Activated CD8-positive, alpha-beta memory T cell treated with anti-CD3 and anti-CD28 coated beads, Interleukin-2, amount 50 U/mL, for 1 hour (primary cell): ENCODE data around the gene FOXO3.
A peak's percentile ranks its signal among the peaks of the same experiment; 100 is the strongest.

Source experiments
- DNase-seq: peaks from one replicate; pipeline ENCODE4 v3.0.0-alpha.2; 2020; ENCODE audit errors: extremely low read depth

FOXO3 gene

DNA sequence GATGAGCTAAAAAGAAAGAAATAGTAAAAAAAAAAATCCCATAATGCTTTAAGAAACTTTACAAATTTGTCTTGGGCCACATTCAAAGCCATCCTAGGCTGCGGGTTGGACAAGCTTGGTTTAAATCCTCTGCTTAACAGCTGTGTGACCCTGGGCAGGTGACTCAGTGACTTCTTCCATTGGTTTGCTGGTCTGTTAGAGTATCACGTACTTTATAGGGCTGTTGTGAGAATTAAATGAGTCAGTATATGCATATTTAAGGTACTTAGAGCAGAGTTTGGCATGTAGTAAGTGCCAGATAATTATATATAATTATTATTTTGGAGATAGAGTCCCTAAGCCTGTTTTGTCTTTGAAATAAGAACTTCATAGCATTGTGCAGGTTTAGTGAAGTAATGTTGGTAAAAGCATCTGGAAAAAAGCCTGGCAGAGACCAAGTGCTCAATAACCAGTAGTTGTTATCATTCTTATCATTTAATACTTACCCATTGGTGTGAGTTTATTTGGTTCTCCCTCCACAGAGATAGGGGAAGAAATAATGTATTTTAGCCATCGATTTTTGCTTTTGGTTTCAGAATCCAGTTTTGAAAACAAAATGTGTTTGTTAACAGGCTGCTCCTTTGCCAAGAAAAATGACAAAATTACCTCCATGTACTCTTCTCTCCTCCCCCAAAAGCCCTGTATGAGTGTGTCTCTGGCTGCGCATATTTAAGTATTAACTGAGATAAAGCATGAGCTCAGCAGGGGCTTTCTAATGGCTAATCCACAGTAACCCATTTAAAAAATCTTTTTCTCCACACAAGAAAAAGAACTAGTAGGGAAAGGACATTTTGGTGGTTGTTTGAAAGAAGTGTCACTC is 67.2 kb downstream of the FOXO3 start:
- no peak for DNase-seq

DNA sequence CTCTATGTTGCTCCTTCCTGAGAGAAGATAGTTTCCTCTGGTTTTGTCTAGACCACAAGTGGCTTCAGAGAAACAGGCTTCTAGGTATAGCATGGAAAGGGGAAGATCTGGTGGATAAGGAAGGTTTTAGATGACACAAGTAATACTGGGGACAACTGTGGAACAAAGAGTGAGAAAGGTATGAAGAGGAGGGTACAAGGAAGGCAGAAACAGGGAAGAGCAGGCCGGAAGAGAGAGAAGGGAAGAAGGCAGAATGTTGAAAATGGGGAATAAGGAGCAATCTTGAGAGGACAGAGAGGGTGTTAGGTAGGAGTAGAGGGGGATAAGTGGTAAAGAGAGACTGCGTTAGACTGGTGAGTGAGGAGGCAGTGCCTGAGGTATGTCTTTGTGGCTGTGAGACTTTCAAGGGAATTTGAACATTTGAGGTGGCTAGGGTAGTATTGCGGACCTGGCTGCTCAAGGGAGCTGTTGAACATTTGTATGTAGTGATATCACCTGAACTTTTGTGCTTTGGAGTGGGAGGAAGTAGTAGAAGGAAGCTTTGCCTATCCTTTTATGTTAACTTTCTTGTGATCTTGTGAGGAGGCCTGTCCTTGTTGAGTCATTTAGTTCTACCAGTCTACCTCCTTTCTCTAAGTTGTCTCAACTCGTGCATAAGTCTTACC is 69.5 kb downstream of the FOXO3 start:
- peak; percentile 8 for DNase-seq

DNA sequence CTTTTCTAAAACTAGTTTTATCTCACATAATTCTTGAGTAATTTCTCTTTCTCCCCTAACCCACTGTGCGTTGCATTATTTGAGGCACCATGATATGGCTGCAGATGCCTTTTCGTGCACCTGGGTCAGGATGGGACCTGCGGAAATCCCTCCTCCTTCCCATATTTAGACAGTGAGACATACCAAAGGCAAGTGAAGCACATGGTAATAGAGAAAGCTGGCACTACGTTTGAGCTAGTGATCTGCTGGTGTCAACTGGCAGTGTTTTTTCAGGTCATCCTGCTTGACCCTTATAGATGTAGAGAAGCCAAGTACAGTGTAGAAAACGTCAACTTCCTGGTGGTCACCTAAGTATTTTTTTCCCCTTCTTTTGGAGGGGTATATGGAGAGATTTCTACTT is 71.7 kb downstream of the FOXO3 start:
- no peak for DNase-seq

DNA sequence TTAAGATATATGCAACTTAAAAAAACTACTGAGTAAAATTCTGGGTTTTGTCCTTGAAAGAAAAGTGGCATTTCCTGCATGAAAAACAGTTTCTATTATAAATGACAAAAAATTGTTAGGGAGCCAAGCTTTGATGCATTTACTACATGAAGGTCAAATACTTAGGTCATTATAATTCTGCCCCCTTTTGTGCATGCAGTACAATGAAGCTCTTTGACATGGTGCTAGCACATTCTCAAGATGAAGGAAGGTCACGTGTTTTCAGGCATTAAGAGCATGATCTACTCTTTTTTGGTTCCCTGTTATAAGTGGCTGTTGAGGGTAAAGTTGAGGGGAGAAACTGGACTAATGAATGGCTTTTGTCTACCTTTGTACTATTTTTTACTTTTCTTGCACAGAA is 72.7 kb downstream of the FOXO3 start:
- no peak for DNase-seq

DNA sequence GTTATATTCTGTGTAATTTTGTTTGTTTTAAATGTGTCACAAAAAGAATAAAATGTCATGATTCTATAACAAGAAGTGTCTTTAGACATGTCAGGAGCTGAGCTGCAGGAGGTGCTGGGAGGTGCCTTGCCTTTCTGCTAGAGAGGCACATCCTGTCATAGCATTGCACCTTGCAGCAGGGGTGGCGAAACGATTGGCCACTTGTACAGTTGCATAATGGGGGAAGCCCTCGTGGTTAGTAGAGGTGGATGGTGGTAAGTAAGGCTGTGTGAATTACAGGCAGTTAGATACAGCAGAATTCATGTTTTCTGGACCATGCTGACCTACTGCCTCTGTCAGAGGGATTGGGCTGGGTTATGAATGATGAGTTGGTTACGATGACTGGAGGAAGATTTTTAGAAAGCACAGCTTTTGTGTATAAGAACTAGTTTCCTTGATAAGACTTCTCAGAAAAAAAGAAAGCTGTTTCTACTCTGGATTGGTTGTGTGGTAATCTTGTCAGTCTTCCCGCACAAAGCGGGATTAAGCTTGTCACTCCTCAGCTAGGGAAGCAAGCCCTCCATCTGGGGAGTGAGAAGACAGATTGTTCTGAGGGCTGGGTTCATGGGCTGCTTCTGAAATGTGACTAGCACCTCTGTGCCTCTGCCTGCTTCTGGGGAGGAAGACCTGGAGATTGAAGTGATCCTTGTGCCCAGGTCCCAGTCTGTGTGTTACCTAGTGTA is 74.9 kb downstream of the FOXO3 start:
- DNase-seq = no peak

DNA sequence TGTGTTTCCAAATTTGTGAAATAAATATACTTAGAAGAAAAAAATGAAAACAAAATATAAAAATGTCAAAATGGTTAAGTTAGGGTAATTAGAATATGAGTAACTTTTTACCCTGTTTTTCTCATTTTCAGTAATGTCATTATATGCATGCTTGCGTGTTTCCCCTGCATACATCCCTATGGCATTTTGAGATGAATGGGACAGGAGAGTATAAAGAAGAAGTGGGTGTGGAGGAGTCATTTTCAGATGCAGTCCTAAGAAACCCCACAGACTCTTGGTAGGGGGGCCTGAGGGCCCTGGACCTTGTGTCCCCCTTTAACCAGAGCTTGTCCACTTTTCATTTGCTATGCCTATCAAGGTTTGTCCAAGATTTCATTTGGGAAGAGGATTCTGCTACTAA is 77.2 kb downstream of the FOXO3 start:
- DNase-seq = no peak

DNA sequence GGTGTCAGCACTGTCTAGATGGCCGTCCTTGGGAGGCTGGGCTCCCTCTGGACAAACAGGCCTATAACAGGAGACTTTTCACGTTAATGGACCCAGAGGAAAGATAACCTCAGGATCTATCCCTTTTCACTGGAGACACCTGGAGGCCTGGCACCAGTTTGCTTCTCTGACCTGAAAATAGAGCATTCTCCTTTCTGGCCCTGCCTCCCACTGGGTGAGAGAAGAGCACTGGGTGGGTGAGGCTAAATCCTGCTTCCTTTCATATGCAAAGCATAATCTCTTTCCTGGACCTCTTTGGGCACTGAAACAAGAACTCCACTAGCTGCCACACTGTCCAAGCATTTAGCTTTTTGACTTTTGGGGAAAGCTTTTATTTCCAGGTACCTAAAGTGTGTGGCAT is 78.3 kb downstream of the FOXO3 start:
- DNase-seq = no peak

DNA sequence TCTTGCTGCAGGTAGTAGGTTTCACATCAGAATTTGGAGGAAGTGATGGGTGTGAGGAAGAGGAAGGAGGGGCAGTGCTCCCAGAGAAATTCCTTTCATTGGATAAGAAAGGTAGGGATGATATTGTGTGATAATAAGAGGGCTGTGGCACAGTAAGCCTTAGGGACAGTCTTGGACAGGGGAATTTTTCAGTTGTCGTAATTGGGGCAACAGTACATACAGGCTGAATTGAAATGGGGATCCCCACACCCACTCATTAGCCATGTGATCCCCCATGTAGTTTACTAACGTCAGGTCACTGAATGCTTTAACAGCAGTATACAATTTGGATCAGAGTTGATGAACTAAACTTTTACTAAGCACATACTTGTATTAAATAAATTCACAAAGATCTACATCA is 79.4 kb downstream of the FOXO3 start:
- DNase-seq = no peak

DNA sequence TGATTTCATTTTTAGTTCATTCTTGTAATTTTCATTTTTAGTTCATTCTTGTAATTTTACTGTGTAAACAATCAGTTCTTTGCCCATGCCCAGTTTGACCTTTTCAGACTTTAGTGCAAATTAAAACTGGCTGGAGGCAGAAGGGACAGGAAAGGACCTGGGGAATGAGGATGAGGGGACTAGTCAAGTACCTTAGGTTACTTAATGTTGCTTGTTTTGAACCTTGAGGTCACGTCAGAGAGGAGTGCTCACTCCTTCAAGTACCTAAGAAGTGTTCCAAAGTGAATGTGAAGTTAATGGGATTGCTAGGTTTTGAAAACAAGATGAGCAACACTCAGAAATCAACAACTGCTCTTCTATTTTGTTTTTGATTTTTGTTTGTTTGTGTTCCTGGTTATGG is 82.5 kb downstream of the FOXO3 start:
- DNase-seq = no peak

DNA sequence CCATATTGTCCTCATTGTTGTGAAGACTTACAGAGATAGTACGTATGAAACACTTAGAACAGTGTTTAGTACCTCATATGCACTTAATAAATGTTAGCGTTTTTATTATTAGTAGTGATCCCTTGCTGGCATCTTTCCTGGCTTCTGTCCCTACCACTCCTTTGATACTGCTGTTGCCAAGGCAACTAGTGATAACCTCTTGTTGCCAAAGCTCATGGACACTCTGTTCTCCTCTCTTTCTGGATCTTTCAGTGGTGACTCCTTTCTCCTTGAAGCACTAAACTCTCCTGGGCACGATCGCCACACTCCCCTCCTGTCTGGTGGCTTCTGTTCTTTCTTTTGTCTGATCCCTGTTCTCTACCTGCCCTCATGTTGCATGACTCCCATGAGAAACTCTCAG is 83.5 kb downstream of the FOXO3 start:
- DNase-seq = no peak

DNA sequence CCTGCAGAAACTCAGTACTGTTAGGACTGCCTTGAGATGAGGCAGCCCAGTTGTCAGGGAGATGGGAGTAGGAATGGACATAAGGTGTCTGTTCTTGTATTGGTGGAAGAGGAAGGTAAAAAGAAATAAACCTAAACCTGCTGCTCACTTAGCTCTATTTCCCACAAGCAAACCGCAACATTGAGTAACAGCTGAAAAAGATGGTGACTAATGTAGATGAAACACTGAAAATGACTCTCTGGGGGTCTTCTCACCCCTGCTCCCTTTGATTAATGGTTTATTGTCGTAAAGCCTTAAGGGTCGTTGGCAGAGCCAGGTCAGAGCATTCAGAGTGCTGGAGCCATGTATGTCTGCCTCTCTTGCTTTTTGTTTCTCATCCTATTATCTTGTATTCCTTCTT is 87.5 kb downstream of the FOXO3 start:
- no peak for DNase-seq

DNA sequence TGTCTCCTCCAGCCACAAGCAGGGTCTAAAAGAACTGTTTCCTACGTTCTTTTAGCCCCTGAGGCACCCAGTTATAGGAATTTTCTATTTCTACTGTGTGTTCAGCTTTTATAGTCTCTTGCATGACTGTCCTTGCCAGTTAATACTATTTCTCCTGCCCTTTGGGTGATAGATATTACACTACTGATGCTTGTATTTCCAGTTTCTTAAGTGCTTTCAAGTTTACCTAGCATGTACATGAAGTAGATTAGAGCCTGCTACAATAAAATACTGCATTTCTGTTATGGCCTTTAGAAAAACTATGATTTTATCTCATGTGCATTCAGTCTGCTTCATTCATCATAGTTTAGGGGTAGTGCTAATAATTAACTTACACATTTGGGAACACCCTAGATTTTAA is 89.6 kb downstream of the FOXO3 start:
- no peak for DNase-seq

DNA sequence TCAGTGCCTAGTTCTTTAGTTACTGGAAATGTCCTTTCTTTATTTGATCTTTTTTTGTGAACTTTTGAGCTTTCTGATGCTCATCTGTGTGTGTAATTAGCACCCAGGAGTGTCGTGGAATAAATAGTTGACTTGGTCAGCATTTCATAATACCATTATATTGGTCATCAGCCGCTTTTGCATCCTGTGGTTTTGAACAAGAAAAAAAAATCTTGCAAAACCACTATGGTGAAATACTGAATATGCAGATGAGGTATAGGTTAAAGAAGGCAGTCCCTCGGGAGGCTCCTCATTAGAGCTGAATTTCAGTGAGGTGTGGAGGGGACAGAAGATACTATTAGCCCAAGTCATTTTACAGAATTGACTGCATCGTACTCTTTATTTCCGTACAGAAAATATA is 90.1 kb downstream of the FOXO3 start:
- DNase-seq = no peak

DNA sequence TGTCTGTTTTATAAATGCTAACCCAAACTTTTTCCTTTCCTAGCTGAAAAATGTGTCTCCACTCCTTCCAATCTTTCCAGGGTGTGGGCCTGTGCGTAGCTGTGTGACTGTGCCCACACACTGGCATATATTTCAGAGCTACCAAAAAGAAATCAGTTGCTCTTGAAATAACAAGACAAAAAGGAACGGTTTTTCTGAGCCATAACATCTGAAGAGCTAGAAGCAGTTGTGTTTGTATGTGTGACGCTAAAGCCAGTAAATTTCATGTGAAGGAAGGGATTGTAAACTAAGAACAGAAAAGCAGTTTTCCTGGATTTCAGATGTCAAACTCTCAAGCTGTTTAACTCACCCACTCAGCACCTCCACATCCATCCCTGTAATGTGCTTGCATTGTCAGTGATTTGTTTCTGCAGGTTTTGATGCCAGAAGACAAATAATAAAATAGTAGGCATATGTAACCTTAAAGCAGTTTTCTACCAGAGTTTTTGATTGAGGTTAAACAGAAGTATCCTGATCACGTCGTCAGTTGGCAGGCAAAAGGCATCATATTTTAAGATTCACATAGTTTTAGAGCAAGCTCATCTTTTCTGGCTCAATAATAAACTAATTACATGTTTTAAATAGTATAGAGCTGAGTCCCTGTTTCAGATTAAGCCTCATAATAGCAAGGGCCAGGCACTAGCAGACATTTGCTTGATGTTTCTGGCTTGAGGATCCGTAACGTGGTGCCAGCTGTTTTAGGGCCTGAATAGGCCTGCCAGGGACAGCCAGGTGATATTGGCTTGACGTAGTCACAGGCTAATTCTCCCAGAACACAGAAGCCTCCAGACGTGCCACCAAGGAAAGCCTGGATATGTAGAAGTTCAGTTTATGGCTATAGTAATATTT is 90.9 kb downstream of the FOXO3 start:
- no peak for DNase-seq

DNA sequence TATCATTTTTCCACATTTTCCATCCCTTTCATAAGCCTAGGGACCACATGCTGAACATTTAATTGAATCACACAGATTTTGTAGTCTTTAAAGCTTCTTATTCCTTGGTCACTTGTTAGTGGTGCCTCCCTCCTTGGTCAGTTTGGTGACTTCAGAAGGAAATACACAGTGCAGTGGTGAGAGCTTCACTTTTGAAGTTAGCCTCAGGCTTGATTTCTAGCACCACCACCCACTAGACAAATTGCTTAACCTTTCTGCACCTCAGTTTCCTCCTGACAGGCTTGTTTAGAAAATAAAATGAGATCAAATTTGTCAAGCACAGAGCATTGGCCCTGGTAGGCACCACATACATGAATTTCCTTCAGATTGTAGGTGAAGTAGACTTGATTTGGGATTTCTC is 91.7 kb downstream of the FOXO3 start:
- DNase-seq = no peak

DNA sequence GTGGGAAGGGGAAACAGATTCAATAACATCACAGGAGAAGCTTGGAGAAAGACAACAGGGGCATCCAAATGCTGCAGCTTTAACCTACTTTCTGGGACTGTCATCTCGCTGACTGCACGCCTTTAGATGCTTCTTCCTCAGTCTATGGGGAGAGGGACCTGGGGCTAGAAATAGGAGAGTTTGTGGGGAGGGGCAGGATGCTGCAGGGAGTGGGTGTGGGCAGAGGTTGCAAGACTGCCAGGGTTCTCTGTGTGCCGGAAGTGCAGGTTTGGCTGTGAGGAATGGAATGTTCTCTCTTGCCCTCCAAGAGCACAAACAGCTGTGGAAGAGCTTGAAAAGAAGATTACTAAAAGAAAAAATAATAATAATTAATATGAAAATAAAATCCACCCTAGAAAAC is 93.2 kb downstream of the FOXO3 start:
- no peak for DNase-seq

DNA sequence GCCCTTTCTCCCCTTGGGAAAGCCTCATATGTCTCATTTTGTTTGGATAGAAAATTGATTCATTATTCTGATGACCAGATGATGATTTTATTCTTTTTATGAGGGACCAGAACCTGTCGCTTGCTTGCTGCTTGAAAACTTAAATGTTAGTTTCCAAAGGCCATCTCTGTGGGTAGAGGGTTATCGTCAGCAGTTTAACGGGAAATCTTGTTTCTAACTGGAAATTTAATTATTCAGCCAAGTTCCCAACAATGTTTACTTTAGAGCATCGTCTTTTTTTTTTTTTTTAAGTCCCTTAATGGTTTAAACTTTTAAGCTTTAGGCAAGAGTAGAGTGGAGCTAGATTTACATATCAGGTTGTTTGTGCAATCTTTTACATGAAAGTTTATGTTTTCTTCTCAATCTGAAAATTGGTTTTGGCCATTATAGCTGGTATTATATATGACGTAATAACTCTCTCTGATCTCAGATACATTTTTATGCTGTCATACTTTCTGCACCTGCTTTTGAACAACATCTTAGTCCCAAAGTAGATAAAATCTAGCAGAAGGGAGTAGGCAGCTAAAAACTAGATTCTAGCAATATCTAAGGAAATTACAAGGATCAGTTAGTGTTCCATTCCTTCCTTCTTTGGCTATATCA is 93.9 kb downstream of the FOXO3 start:
- no peak for DNase-seq

DNA sequence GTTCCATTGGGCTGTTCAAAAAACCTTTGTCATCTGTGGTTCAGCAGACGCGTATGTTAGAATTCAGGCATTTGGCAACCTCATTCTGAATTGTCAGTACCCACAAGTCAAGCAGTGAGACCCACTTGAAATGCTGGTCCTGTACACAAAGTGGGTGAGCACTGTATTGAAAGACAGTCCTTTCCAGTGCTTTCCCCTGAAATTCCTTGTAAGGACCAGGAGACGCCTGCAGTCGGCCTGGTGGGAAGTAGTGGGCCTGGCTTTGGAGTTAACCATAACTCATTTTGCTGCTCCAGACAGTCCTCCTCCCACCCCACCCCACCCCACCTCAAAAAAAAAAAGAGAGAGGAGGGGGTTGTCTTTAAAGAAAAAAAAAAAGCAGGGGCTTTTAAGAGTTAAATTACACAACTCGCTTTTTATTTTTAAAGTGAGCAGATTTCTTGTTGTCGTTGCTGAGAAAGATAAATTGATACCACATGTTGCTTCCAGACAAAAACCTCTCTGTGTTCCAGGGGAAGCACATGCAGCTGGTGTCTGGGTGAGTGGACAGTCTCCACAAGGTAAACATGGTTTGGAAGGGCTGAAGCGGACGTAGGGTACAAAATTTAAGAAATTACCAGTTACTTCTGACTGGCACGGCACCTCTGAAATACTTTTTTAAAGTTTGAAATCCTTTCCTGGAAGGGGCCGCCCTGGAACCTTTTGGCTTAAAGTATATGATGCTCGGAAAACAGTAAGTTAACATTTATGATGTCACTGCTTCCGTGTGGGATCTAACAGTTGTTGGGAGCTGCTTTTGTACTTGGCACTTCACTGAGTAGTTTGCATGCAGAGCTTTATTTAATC is 95.3 kb downstream of the FOXO3 start:
- no peak for DNase-seq

DNA sequence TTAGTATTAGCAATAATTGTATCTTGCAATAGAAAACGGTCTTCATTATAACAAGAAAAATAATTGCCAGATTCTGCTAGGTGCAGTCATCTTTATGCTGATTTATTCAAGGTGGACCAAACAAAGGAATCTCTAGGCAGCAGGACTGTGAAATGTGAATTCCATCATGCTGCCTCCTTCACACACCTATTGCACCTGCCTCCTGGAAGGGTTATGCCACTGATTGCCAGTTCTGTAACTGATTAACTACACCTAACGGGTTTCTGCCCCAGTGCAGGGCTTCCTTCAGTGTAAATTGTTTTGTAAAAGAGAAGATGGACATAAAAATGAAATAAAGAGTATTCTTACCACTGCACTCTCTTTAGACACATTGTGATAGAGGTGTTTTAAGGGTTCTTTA is 96.1 kb downstream of the FOXO3 start:
- no peak for DNase-seq

DNA sequence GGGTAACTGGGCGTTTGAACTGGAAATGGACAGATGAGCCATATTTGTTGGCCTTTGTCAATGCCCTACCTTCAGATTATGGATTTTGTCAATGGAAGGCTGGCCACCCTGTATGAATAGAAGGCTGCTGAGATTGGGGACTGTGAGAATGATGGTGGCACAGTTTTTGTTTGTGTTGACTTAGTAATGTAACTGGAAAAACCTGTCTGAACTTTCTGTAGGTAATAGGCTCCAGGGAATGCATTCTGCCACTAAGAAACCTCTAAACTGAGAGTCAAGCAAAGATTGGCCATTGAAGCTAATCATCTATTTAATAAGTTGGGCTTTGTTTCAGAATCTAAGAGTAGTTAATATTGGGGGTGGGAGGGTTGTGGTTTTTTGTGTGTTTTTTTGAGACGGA is 97.5 kb downstream of the FOXO3 start:
- no peak for DNase-seq
